Esophagus squamous epithelium (tissue), 5 donors: ENCODE measurements around the gene USP20. TPM values are rescaled to one million over a fixed set of nuclear protein-coding genes. Genes with fewer than 3 reads are reported as not detected.

ENCODE experiments used
- DNase-seq: peaks from one replicate; lab custom pipeline; 2025; lab: John Stamatoyannopoulos, UW
- H3K27ac ChIP-seq, 4 donors: fragments of 200-600 bp; sonication (generic); one replicate each; pipeline ENCODE4 v1.5.1; 2016 to 2019; ENCODE audit warnings: mild to moderate bottlenecking in 1 of 4
- H3K27me3 ChIP-seq, 4 donors: fragments of 200-600 bp; sonication (generic); 1 replicate in 3 of 4; 2 replicates in 1 of 4; pipeline versions ENCODE4 v1.5.1 to v1.6.0; 2017 to 2021; ENCODE audit warnings: antibody characterized with exemption in 1 of 4
- H3K36me3 ChIP-seq, 3 donors: fragments of 200-600 bp; sonication (generic); one replicate each; pipeline ENCODE4 v1.5.1; 2016 to 2019
- H3K4me1 ChIP-seq, 3 donors: fragments of 200-600 bp; sonication (generic); one replicate each; pipeline ENCODE4 v1.5.1; 2017 to 2019
- H3K4me3 ChIP-seq, 4 donors: fragments of 200-600 bp; sonication (generic); 1 replicate in 3 of 4; 2 replicates in 1 of 4; pipeline ENCODE4 v1.5.1; 2016 to 2019; ENCODE audit warnings: mild to moderate bottlenecking in 2 of 4, moderate library complexity in 1 of 4
- H3K9me3 ChIP-seq, 3 donors: fragments of 200-600 bp; sonication (generic); one replicate each; pipeline ENCODE4 v1.5.1; 2016 to 2019
- CTCF ChIP-seq, 6 experiments: fragments of 450-650 bp in 4 of 6; fragments of 200-600 bp in 2 of 6; sonication (generic) in 2 of 6; IDR thresholded peaks; one replicate each; pipeline ENCODE4 v1.5.1; 2016 to 2019; ENCODE audit warnings: antibody characterized with exemption in 6 of 6, mild to moderate bottlenecking in 4 of 6, moderate library complexity in 4 of 6
- POLR2A ChIP-seq, 4 donors: fragments of 450-650 bp; IDR thresholded peaks; one replicate each; pipeline ENCODE4 v1.6.1; 2017; ENCODE audit warnings: antibody characterized with exemption in 4 of 4, mild to moderate bottlenecking in 4 of 4, moderate library complexity in 3 of 4
- WGBS, 2 donors: methylation state at CpG; one replicate each; pipeline ENCODE4 v1.1.5; 2018; 5-methylcytosine and 5-hydroxymethylcytosine counted together
- intact Hi-C: fragments of 100-400 bp; cut with DNase I; formaldehyde crosslinking; loops from one replicate; pipeline ENCODE4 v1.15.0; 2022
- total RNA-seq, 4 donors: library from RNA; depleted of rRNA; stranded (reverse); fragments of >200 nt; gene quantifications; one replicate each; pipeline ENCODE4 v1.1.0, GENCODE V29; 2016
- donor health status: DM: yes; HTN: yes; CAD: no.

The USP20 gene
- total RNA-seq, 4 donors from 2014 or later: 12.3 to 19.7 (median 13.6) TPM

- Histone ChIP-seq H3K4me3 (no peak overlapping the region), H3K27me3 (no peaks in the 10 kb centered on the region), H3K27ac (no peak overlapping the region), H3K4me1 (no peaks in the 10 kb centered on the region), H3K9me3 (no peaks in the 10 kb centered on the region), H3K36me3 (peaks cover 14 to 25% (median 18%) of the 10 kb centered on the region in 3 donors)
- no peak for DNase-seq
- 86 to 93% methylated on average over 3 to 5 of the region's 16 CpGs for WGBS, 2 donors
- intact Hi-C loops: no loop called here
- TF ChIP-seq POLR2A (IDR thresholded peaks at IDR 0.05): no peak
- TF ChIP-seq CTCF (IDR thresholded peaks at IDR 0.05): no peak
These were observed 38.4 kb downstream of the USP20 start for GRCh38 chr9:129873563-129874190.

GRCh38 chr9:129874261-129875101 is 39.2 kb downstream of the USP20 start:
- intact Hi-C loops: no loop called here
- Histone ChIP-seq H3K36me3 (peaks cover 10 to 25% (median 14%) of the 10 kb centered on the region in 3 donors), H3K27me3 (no peaks in the 10 kb centered on the region), H3K4me3 (no peak overlapping the region), H3K9me3 (no peaks in the 10 kb centered on the region), H3K4me1 (no peaks in the 10 kb centered on the region), H3K27ac (no peak overlapping the region)
- TF ChIP-seq POLR2A (IDR thresholded peaks at IDR 0.05): no peak
- TF ChIP-seq CTCF (IDR thresholded peaks at IDR 0.05): no peak
- no peak for DNase-seq
- WGBS, 2 donors: 90 to 92% methylated on average over 27 to 35 of the region's 38 CpGs

GRCh38 chr9:129875181-129875611 is 39.9 kb downstream of the USP20 start:
- Histone ChIP-seq H3K27ac (no peak overlapping the region), H3K9me3 (no peaks in the 10 kb centered on the region), H3K36me3 (peaks cover 3 to 26% (median 17%) of the 10 kb centered on the region in 3 donors), H3K4me3 (no peak overlapping the region), H3K4me1 (no peaks in the 10 kb centered on the region), H3K27me3 (no peaks in the 10 kb centered on the region)
- intact Hi-C loops: no loop called here
- TF ChIP-seq POLR2A (IDR thresholded peaks at IDR 0.05): no peak
- WGBS, 2 donors: 94% methylated on average over 6 of the region's 23 CpGs; no CpG with 5 or more reads in 1 of the 2 donors
- no peak for DNase-seq

DNA sequence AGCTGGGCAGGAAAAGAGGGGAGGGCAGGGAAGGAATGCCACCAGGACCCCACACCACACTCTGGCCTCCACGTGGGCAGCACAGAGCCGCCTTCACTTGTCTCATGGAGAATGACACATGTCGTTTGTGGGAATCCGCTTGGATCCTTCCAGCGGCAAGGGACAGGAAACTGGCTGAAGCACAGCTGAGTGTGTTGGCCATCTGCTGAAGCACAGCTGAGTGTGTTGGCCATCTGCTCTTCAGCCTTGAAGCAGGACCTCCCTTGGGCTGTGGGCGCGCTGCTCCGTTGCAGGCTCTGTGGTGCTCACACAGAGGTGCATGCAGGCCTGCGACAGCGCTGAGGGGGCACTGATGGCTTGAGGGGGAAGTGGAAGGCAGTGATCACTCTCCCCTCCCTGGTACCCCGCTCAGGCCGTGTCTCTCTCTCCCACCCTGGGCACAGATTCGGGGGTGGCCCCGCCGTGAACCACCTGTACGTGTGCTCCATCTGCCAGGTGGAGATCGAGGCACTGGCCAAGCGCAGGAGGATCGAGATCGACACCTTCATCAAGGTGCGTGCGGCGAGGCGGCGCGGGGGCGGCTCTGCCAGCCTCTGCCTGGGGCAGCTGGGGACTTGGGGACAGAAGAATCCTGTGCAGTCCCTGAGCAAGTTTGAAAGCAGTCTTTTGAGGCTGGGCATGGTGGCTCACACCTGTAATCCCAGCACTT is 40.6 kb downstream of the USP20 start:
- no peaks in the 10 kb centered on the region for H3K9me3 ChIP-seq
- H3K27me3 ChIP-seq: no peaks in the 10 kb centered on the region
- H3K4me3 ChIP-seq: no peak overlapping the region
- peaks cover 0 to 6% (median 0%) of the 10 kb centered on the region in 3 donors for H3K4me1 ChIP-seq
- no peak for DNase-seq
- WGBS, 2 donors: 82 to 99% methylated on average over 6 to 19 of the region's 27 CpGs
- no peak for TF ChIP-seq CTCF (IDR thresholded peaks at IDR 0.05)
- no peak for TF ChIP-seq POLR2A (IDR thresholded peaks at IDR 0.05)
- peaks cover 0 to 32% (median 24%) of the 10 kb centered on the region in 3 donors for H3K36me3 ChIP-seq
- no peak overlapping the region for H3K27ac ChIP-seq
- intact Hi-C loops: no loop called here

- H3K4me3 ChIP-seq: no peak overlapping the region
- peaks cover 0 to 41% (median 33%) of the 10 kb centered on the region in 3 donors for H3K36me3 ChIP-seq
- 90 to 96% methylated on average over 3 to 7 of the region's 7 CpGs for WGBS, 2 donors
- H3K27me3 ChIP-seq: no peaks in the 10 kb centered on the region
- H3K27ac ChIP-seq: no peak overlapping the region
- no peak for TF ChIP-seq CTCF (IDR thresholded peaks at IDR 0.05)
- TF ChIP-seq POLR2A (IDR thresholded peaks at IDR 0.05): no peak
- intact Hi-C loops: no loop called here
- DNase-seq: no peak
- no peaks in the 10 kb centered on the region for H3K9me3 ChIP-seq
- peaks cover 0 to 14% (median 0%) of the 10 kb centered on the region in 3 donors for H3K4me1 ChIP-seq
These were observed 41.6 kb downstream of the USP20 start for GRCh38 chr9:129876815-129877214.
